CD4-positive, alpha-beta T cell treated with Interferon alpha-2 for 1 hour (primary cell): ENCODE results near the gene FADS1.

Source experiments
- DNase-seq, 2 donors: peaks; one replicate each; pipeline ENCODE4 v3.0.0-alpha.2; 2020 to 2022

FADS1 gene

GRCh38 chr11:61757213-61757862, 59.5 kb downstream of the FADS1 start:
- DNase-seq, result no peak

- peak in 1 of 2 donors; percentile 21 for DNase-seq
These were observed 60.2 kb downstream of the FADS1 start for GRCh38 chr11:61756452-61757212.

GRCh38 chr11:61756147-61756451, 60.7 kb downstream of the FADS1 start:
- DNase-seq, result no peak

- no peak for DNase-seq
These were observed 62.0 kb downstream of the FADS1 start for GRCh38 chr11:61754534-61755482.

GRCh38 chr11:61753672-61754071, 63.1 kb downstream of the FADS1 start:
- DNase-seq, result no peak

- DNase-seq, result no peak
These were observed 63.8 kb downstream of the FADS1 start for GRCh38 chr11:61752925-61753521.

GRCh38 chr11:61752117-61752924, 64.5 kb downstream of the FADS1 start, which contains the start of gene MYRF:
Gene MYRF, plus strand, starts transcription at chr11:61752636. Its CDS starts 109 bp downstream, at chr11:61752745.
- peak; percentile 36 to 70 for DNase-seq

GRCh38 chr11:61751384-61751783, 65.4 kb downstream of the FADS1 start:
- DNase-seq, result no peak

- no peak for DNase-seq
These were observed 66.1 kb downstream of the FADS1 start for GRCh38 chr11:61750631-61751273.
